ENCODE measurements around the gene FKBP5. TPM values are rescaled to one million over a fixed set of nuclear protein-coding genes. Genes with fewer than 3 reads are reported as not detected.

FKBP5 gene
- total and polyA plus RNA-seq, 2 experiments from 2014 or later, result 73.6 to 254 TPM

DNA sequence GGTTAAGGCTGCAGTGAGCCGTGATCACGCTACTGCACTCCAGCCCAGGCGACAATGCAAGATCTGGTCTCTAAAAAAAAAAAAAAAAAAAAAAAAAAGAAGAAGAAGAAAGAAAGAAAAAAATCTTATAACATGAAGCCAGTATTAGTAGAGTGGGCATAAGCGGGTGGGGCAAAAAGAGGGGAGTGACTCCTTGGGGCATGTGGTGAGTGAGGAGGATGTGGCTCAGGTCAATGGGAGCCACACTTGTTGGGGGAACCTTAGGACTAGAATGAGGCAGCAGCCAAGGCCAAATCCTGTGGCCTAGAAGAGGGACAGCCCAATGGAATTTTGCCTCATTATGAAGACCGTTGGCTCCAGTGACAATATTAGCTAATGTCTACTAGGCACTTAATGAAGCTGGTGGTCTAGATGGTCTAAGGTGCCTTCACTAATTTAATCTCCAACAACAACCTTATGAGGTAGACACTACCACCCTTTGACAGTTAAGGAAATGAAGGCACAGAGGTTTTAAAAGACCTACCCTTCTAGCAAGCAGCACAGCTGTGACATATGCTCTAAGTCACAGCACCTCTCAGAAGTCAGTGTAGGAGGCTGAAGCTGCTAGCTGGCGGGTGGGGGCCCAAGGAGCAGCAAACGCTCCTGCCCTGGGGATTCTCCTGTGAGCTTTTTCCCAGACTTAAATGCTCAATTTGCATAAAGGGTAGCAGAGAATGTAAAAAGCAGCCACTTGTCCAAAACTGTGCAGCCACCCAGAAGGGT, 24.5 kb upstream of the FKBP5 start:
- H3K4me2 ChIP-seq, result no peak overlapping the region
- no peaks in the 10 kb centered on the region for H3K9me2 ChIP-seq (replicated peaks; ENCODE audit: insufficient read depth)
- no peak overlapping the region for H3K4me3 ChIP-seq
- TF ChIP-seq EZH2phosphoT487 (IDR thresholded peaks at IDR 0.05; ENCODE audit: low read depth, severe bottlenecking, unreplicated experiment) (no peak), EZH2 (IDR thresholded peaks at IDR 0.05; ENCODE audit: borderline replicate concordance) (no peak)
- TF ChIP-seq, protein P1, sequence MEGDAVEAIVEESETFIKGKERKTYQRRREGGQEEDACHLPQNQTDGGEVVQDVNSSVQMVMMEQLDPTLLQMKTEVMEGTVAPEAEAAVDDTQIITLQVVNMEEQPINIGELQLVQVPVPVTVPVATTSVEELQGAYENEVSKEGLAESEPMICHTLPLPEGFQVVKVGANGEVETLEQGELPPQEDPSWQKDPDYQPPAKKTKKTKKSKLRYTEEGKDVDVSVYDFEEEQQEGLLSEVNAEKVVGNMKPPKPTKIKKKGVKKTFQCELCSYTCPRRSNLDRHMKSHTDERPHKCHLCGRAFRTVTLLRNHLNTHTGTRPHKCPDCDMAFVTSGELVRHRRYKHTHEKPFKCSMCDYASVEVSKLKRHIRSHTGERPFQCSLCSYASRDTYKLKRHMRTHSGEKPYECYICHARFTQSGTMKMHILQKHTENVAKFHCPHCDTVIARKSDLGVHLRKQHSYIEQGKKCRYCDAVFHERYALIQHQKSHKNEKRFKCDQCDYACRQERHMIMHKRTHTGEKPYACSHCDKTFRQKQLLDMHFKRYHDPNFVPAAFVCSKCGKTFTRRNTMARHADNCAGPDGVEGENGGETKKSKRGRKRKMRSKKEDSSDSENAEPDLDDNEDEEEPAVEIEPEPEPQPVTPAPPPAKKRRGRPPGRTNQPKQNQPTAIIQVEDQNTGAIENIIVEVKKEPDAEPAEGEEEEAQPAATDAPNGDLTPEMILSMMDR (IDR thresholded peaks at IDR 0.05; ENCODE audit: poor library complexity), result no peak
- WGBS (ENCODE audit: low lambda C conversion rate, missing lambda C conversion rate), result 83% methylated on average over 7 of the region's 7 CpGs
- H3K4me1 ChIP-seq (ENCODE audit: insufficient read depth), result peaks cover 3% of the 10 kb centered on the region
- no peaks in the 10 kb centered on the region for H3K36me3 ChIP-seq (replicated peaks; ENCODE audit: insufficient read depth, low read depth)
- no peaks in the 10 kb centered on the region for H3K79me2 ChIP-seq
- no peak for DNase-seq (ENCODE audit: low spot score)
- H3K9me3 ChIP-seq (ENCODE audit: low read depth), result no peaks in the 10 kb centered on the region
- H3K27ac ChIP-seq, result no peak overlapping the region
- H3K27me3 ChIP-seq, result no peaks in the 10 kb centered on the region
- no peak overlapping the region for H2AFZ ChIP-seq
- no peaks in the 10 kb centered on the region for H4K20me1 ChIP-seq (ENCODE audit: insufficient read depth, poor library complexity, severe bottlenecking)

DNA sequence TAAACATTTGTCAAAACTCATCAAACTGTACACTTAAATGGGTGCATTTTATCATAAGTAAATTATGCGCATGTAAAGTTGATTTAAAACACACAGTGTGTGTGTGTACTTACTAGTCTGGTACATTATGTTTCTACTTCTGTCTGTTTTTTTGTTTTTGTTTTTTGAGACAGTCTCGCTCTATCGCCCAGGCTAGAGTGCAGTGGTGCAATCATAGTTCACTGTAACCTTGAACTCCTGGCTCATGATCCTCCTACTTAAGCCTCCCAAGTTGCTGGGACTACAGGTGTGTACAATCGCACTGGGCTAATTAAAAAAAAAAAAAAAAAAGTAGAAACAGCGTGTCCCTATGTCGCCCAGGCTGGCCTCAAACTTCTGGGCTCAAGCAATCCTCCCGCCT, 23.0 kb upstream of the FKBP5 start:
- TF ChIP-seq, protein P1 (IDR thresholded peaks at IDR 0.05; ENCODE audit: poor library complexity), result no peak
- no peak for TF ChIP-seq EZH2phosphoT487 (IDR thresholded peaks at IDR 0.05; ENCODE audit: low read depth, severe bottlenecking, unreplicated experiment)
- Histone ChIP-seq H3K27me3 (no peaks in the 10 kb centered on the region), H3K4me2 (no peak overlapping the region), H3K4me1 (ENCODE audit: insufficient read depth) (no peaks in the 10 kb centered on the region), H3K9me2 (replicated peaks; ENCODE audit: insufficient read depth) (no peaks in the 10 kb centered on the region), H3K79me2 (no peaks in the 10 kb centered on the region), H3K36me3 (replicated peaks; ENCODE audit: insufficient read depth, low read depth) (no peaks in the 10 kb centered on the region), H3K9me3 (ENCODE audit: low read depth) (no peaks in the 10 kb centered on the region), H3K27ac (no peak overlapping the region), H3K4me3 (no peak overlapping the region), H2AFZ (no peak overlapping the region), H4K20me1 (ENCODE audit: insufficient read depth, poor library complexity, severe bottlenecking) (no peaks in the 10 kb centered on the region)
- no peak for DNase-seq (ENCODE audit: low spot score)
- 95% methylated on average over 7 of the region's 7 CpGs for WGBS (ENCODE audit: low lambda C conversion rate, missing lambda C conversion rate)

DNA sequence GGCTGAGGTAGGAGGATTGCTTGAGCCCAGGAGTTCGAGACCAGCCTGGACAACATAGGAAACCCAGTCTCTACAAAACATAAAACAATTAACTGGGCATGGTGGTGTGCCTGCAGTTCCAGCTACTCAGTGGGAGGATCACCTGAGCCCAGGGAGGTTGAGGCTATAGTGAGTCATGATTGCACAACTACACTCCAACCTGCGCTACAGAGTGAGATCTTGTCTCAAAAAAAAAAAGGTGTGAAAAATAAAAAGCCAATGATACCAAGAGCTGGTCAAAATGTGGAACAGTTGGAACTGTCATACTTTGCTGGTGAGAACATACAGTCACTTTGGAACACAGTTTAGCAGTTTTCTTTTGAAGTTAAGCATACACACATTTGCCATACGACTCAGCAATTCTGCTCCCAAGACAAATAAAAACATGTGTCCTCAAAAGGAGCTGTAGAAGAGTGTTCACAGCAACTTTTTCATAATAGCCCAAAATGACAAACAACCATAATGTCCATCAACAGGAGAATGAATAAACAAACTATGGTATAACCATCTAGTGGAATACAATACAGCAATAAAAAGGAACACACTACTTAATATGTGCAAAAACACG, 21.6 kb upstream of the FKBP5 start:
- Histone ChIP-seq H4K20me1 (ENCODE audit: insufficient read depth, poor library complexity, severe bottlenecking) (no peaks in the 10 kb centered on the region), H3K36me3 (replicated peaks; ENCODE audit: insufficient read depth, low read depth) (no peaks in the 10 kb centered on the region), H3K4me2 (no peak overlapping the region), H3K4me1 (ENCODE audit: insufficient read depth) (no peaks in the 10 kb centered on the region), H3K4me3 (no peak overlapping the region), H3K79me2 (no peaks in the 10 kb centered on the region), H3K9me3 (ENCODE audit: low read depth) (no peaks in the 10 kb centered on the region), H3K27me3 (no peaks in the 10 kb centered on the region), H2AFZ (no peak overlapping the region), H3K9me2 (replicated peaks; ENCODE audit: insufficient read depth) (no peaks in the 10 kb centered on the region), H3K27ac (no peak overlapping the region)
- peak; percentile 47 for DNase-seq (ENCODE audit: low spot score)
- WGBS (ENCODE audit: low lambda C conversion rate, missing lambda C conversion rate), result 74% methylated on average over 4 of the region's 4 CpGs
- TF ChIP-seq EZH2 (IDR thresholded peaks at IDR 0.05; ENCODE audit: borderline replicate concordance) (no peak), EZH2phosphoT487 (IDR thresholded peaks at IDR 0.05; ENCODE audit: low read depth, severe bottlenecking, unreplicated experiment) (no peak)
- TF ChIP-seq, protein P1 (IDR thresholded peaks at IDR 0.05; ENCODE audit: poor library complexity), result no peak
